GM13976 (cell line): ENCODE results near the gene ARHGAP26.

ENCODE experiments used
- DNase-seq: peaks from one replicate; pipeline ENCODE4 v3.0.0; 2012; ENCODE audit warnings: low spot score
- in situ Hi-C: fragments of 300-500 bp; cut with MboI; formaldehyde crosslinking; loops from one replicate; pipeline ENCODE4 v1.12.0; 2022; ENCODE audit warnings: low sequenced_read_pairs, mixed read lengths, inconsistent platforms; ENCODE audit not compliant: unreplicated experiment
- TF ChIP-seq, protein P1 (sequence below): IDR thresholded peaks from 2 replicates; pipeline ENCODE4 v1.5.1; 2012; ENCODE audit warnings: borderline replicate concordance, mild to moderate bottlenecking; ENCODE audit not compliant: insufficient read depth; ENCODE audit errors: extremely low read depth, missing control alignments, control extremely low read depth

The ARHGAP26 gene

DNA sequence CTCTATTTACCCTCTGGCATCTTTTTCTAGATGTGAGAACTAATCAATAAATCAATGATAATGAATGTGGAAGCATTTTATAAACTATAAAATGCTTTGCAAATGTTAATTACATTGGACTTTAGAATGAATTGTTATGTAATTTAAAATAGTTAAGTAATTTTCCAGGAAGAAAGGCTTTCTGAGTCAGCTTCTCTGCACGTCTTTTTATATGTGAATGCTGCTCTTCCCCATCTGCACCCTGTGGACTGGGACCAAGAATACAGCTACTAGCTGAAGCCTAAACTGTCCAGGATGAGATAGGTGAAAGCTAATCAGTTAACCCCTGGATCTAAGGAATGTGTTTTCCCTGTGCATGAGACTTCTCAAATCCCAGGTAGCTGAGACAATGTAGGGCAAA is 340.4 kb downstream of the ARHGAP26 start:
- no peak for DNase-seq
- TF ChIP-seq, protein P1, sequence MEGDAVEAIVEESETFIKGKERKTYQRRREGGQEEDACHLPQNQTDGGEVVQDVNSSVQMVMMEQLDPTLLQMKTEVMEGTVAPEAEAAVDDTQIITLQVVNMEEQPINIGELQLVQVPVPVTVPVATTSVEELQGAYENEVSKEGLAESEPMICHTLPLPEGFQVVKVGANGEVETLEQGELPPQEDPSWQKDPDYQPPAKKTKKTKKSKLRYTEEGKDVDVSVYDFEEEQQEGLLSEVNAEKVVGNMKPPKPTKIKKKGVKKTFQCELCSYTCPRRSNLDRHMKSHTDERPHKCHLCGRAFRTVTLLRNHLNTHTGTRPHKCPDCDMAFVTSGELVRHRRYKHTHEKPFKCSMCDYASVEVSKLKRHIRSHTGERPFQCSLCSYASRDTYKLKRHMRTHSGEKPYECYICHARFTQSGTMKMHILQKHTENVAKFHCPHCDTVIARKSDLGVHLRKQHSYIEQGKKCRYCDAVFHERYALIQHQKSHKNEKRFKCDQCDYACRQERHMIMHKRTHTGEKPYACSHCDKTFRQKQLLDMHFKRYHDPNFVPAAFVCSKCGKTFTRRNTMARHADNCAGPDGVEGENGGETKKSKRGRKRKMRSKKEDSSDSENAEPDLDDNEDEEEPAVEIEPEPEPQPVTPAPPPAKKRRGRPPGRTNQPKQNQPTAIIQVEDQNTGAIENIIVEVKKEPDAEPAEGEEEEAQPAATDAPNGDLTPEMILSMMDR: no peak
- in situ Hi-C loops: no loop called here

DNA sequence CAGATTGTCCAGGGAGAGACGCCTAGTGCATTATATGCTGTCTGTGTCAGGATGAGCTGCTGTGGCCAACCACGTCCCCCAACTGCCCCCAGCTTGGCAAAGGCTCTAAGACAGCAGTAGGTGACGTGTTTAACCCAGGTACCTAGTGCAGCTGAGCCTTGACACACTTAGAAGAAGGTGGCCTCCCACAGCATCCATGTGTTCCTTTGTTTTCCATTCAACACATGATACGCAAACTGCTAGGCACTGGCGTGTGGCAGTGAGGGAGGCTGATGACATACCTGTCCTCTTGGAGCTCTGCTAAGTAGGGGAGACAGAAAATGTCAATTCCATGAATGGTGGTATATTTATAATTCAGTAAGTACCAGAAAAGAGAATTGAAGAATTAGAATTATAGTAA is 341.6 kb downstream of the ARHGAP26 start:
- in situ Hi-C loops: no loop called here
- TF ChIP-seq, protein P1: no peak
- no peak for DNase-seq

DNA sequence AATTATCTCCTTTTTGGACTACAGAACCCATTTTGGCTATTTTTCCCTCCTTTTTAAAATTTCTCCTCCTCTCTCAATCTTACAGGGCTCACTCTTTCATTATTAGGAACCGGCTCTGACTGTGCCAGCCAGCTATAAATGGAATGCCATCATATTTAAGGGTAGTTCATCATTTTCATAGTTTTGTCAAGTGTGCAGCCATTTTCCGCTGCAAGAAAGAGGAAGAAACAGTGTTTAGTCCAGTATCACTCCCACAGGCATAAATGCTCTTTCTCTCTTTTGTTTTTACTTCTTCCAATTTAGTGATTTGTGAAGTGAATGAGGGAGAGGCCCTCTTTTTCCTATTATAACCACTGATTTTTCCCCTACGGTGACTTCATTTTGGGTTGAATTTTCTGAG is 343.3 kb downstream of the ARHGAP26 start:
- no peak for DNase-seq
- TF ChIP-seq, protein P1: no peak
- in situ Hi-C loops: no loop called here

- TF ChIP-seq, protein P1: no peak
- DNase-seq: no peak
- in situ Hi-C loops: no loop called here
Measured at GRCh38 chr5:143114481-143114880, 344.3 kb downstream of the ARHGAP26 start.

GRCh38 chr5:143115381-143115780 is 345.2 kb downstream of the ARHGAP26 start:
- TF ChIP-seq, protein P1: no peak
- no peak for DNase-seq
- in situ Hi-C loops: no loop called here

- in situ Hi-C loops: no loop called here
- no peak for DNase-seq
- TF ChIP-seq, protein P1: no peak
Measured at GRCh38 chr5:143116814-143117213, 346.6 kb downstream of the ARHGAP26 start.

GRCh38 chr5:143117821-143118220 is 347.6 kb downstream of the ARHGAP26 start:
- TF ChIP-seq, protein P1: no peak
- DNase-seq: no peak
- in situ Hi-C loops: no loop called here
